ENCODE measurements around the gene BCAR1.

The BCAR1 gene

DNA sequence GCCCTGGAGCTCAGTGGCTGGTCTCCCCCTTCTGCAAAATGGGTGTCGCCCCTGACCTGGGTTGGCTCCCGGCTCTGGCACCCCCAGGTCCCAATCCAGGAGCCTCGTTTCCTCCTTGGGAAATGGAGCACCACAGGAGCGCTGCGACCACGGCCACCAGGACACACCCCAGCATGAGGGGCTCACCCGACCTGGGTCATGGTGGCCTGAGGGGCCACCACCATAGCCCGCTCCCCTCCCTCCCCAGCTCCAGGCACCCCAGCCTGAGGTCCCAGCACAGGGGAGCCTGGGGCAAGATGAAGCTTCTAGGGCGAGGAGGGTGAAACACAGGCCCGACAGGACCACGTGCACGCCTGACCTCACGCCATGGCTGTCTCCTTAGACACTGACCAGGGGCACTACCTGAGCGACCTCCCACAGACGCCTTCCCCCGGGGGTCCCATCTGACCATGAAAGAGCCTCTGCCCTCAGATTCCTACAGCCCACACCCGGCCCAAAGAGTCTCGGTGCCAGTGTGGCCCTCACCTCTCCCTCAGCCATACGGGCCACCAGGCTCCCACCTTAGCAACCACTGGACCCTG, 11.8 kb downstream of the BCAR1 start:
- no peak for DNase-seq (ENCODE audit: low read depth, low spot score)

DNA sequence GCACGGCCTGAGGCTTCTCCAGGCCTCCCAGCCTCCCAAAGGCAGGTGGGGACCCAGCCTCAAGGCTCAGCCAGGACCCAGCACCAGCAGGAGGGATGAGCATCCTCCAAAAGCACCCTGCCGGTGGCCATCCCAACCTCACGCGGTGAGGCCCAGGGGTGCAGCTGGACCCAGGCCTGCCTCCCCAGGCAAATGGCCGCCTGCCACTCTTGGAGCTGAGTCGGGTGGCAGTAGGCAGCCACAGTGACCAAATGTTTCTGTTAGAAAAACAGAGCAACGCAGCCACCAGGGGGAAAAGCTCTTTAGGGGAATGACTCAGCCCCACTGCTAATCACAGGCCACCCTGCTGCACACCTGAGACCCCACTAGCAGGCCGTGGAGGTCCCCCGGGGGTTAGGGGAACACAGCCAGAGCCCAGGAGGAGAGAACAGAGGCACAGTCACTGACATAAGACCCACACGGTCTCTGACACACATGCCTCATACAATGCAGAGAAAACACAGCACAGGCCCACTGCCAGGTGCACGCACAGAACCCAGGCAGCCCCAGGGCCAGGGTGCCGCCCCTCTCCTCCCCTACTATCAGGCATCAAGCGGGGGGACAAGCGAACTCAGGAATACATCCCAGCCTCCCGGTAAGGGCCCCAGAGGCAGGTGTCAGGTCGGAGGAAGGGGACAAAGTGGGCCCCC, 12.4 kb downstream of the BCAR1 start:
- no peak for DNase-seq (ENCODE audit: low read depth, low spot score)

DNA sequence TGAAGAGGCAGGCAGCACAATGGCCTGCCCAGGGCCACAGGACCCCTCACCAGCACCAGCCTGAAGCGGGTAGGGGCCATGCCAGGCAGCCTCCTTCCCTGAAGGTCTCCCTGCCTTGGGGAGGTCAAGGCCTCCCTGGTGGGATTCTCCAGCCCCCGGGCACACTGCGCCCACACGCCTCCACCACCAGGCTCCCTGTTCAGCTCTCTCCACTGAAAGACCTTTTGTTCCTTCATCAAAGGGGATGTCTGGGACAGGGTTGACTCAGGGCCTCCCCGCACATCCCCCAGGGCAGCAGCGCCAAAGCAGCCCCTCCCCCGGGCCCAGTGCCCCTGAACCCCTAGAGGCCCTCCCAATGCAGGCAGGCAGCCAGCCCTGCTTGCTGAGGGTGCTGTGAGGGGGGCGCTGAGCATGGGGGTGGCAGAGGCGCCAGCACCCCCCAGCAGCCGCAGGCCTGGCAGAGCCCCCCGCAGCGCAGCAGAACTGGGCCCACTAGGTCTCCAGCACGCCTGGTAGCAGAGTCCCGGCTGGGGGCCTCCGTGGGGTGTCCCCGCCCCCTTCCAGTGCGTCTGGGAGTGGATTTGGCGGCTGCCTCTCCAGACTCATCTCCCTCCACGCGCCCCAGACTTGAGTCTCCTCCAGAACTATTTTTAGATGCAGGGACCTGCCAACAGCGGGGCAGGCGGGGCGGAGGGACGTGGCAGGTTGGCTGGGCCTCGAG, 13.1 kb downstream of the BCAR1 start:
- DNase-seq (ENCODE audit: low read depth, low spot score), result no peak

DNA sequence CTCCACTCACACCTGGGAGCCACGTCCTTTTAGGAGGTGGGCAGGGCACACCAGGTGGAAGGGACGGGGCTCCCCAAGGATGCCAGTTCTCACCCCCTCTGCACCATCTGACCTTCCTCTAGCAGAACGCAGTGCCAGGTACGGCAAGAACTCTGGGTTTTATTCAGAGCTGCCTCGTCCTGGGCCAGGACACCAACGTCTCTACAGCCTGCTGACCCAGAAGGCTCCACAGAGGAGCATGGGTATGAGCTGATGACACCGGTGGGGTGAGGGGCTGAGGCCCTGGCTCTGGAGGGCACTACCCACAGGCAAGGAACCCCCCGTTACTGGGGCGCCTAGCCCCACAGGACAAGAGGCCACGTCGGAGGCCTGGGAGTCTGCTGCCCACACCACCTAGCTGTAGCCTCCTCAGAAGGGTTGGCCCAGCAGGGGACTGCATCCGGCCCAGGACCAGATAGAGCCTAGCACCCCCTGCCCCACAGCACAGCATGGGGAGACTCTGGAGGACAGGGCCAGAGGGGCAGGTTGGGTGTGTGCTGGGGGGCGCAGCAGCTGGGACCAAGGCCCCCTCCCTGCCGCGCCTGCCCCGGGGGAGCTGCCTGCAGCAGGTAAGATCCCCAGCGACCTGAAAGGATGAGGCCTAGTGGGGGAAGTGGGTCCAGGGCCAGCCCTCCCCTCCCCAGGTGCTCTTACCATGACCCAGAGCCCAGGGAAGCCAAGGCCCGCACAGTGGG, 13.9 kb downstream of the BCAR1 start:
- no peak for DNase-seq (ENCODE audit: low read depth, low spot score)

DNA sequence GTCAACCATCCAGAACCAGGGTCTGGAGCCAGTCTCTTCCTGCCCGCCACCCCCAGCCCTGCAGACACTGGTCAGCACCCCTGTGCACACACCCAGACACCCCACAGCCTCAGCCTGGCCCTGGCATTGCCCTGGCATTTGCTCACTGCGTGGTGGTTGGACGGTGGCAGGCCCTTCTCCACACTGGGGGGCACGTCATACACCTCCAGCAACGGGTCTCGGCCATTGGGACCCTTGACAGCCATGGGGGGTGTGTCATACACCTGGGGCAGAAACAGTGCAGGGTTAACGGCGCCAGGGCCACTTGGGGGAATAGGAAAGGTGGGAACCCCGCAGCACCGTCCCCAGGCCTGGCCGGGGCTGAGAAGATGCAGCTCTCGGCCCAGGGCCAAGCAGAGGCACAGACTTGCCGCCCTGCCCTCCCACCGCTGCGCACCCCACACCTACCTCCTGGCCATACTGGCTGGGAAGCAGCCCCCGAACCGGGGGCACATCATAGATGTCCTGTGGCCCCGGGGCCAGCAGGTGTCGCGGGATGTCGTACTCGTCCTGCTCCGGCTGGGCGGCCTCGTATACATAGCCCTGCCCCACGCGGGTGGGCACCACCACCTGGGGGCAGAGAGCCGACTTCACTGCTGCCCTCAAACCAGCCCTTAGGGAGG, 14.6 kb downstream of the BCAR1 start:
- no peak for DNase-seq (ENCODE audit: low read depth, low spot score)

GRCh38 chr16:75236232-75236631, 15.2 kb downstream of the BCAR1 start:
- no peak for DNase-seq (ENCODE audit: low read depth, low spot score)

DNA sequence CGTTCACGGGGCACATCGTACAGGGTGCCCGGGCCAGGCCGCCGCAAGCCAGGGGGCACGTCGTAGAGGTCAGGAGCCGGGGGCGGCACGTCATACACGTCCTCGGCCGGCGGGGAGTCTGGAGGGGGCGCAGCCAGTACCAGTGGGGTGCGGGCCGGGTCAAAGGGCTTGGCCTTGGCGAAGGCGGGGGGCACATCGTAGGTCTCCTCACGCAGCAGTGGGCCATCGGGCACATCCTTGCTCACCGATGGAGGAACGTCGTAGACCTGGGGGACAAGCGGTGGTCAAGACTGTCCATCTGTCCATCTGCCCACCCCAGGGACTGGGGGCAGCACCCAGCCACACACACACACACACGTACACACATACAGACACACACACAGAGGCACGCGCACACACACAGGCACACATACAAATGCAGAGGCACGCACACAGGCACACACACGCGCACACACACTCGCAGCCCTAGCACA, 15.7 kb downstream of the BCAR1 start:
- no peak for DNase-seq (ENCODE audit: low read depth, low spot score)

DNA sequence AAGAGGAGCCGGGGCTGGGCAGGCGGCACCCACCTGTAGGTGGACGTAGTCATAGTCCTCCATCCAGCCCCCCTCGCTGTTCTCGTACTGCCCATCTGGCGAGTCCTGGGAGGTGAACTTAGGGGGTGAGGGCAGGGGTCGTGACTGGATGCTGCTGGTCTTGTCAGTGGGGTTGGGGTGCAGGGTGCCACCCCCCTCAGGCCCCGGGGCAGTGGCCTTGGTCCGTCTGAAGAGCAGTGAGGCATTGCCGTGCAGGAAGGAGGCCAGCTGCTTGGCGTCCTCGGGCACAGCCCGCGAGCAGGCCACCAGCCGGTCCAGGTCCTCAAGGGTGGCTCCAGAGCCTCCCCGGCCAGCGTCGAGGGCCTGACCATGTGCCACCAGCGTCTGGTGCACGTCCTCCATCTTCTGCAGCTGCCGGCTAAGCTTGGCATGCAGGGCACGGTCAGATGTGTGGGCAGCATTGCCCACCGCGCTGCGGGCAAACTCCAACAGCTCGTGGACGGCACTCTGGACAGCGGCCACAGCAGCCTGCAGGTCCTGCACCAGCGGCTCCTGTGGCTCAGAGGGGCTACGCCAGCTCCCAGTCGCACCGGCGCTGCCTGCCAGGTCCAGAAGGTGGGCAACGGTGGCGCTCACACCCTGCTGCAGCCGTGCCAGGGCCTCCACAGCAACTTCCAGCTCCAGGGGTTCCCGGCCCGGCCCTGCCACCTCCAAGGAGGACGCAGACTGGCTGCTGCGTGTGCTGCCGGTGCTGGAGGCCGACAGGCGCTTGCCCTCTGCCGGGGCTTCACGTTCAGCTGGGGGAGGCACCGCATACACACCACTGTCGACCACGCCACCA, 16.3 kb downstream of the BCAR1 start:
- no peak for DNase-seq (ENCODE audit: low read depth, low spot score)

DNA sequence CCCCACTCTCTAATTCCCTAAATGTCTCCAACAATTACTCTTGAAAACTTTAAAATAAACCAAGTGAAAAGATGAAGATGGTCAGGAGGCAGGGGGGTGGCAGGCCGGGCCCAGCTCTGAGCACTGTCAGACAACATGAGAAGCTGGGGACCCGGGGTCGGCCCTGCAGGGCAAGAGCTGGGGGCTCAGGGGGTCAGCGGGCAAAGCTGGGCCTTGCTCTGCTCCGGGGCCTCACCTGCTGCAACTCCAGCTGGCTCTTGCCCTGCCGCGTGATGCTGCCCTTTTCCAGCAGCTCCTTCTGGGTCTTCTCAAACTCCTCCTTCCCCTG, 17.8 kb downstream of the BCAR1 start:
- no peak for DNase-seq (ENCODE audit: low read depth, low spot score)

GRCh38 chr16:75231570-75231969, 19.9 kb downstream of the BCAR1 start:
- no peak for DNase-seq (ENCODE audit: low read depth, low spot score)

- no peak for DNase-seq (ENCODE audit: low read depth, low spot score)
Observed at GRCh38 chr16:75230471-75231110, 20.8 kb downstream of the BCAR1 start.

- DNase-seq (ENCODE audit: low read depth, low spot score), result no peak
Observed at GRCh38 chr16:75229172-75230031, 22.0 kb downstream of the BCAR1 start.

GRCh38 chr16:75228143-75228976, 23.1 kb downstream of the BCAR1 start:
- no peak for DNase-seq (ENCODE audit: low read depth, low spot score)

DNA sequence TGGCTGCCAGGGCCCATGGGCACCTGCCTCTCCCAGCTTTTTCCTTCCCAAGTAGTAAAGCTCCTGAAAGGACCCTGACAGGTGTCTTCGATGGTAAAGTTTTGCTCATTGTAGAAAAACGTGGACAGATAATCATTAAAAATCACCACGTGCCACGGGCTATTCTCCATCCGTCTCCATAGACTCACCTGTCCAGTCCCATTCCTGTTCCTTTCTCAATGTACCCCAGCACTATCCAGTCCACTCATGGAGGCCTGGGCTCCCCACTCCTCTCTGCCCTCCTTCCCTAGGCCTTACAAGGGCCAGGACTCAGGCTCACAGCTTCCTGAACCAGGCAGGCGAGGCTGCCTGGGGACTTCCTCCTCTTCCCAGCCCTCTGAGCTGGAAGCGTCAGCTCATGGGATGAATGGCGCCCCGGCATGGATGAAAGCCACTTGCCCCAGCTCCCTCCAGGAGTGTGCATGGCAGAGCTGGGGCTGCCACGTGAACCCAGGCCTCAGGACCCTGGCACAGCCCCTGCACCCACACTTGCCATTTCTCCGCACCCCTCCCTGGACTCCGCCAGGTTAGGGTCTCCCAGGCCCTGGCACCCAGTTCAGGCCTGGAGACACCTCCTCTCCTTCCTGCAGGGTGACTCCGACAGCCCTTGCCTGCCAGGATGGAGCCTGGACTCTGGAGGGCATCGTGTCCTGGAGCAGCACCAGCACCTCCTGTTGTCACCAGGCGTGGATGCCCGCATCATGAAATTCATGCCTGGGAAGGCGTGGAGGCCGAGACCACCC, 23.9 kb downstream of the BCAR1 start:
- no peak for DNase-seq (ENCODE audit: low read depth, low spot score)

DNA sequence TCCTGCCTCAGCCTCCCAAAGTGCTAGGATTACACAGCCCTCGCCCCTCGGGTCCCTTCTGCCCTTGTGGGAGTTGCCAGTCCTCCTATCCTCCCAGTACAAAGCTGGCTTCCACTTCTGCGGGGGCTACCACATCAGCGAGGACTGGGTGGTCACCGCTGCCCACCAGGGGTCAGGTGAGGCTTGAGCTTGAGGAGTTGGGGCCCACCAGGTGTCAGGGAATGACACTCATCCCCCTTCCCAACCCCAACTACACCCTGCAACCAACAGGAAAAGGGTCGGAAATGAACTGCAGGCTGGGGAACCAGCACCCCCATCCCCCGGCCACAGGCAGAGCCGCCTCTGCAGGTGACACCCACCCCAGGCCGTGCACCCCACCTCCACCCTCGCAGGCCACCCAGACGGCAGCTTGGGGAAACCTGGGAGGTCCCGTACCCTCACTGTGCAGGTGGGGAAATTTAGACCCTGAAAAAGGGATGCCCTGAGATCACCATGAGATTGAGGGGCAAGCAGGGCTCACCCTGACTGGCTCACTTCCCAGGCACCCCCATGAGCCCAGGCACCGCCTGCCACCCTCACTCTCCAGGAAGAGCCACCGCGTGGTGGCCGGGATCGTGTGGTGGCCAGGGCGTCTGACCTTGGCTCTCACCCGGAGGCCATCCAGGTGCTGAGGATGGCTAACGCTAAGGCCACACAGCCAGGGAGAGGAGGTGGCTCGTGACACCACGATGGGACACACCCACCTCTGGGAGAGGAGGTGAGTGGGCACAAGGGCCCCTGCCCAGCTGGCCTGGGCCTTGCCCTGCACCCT, 24.7 kb downstream of the BCAR1 start:
- no peak for DNase-seq (ENCODE audit: low read depth, low spot score)

DNA sequence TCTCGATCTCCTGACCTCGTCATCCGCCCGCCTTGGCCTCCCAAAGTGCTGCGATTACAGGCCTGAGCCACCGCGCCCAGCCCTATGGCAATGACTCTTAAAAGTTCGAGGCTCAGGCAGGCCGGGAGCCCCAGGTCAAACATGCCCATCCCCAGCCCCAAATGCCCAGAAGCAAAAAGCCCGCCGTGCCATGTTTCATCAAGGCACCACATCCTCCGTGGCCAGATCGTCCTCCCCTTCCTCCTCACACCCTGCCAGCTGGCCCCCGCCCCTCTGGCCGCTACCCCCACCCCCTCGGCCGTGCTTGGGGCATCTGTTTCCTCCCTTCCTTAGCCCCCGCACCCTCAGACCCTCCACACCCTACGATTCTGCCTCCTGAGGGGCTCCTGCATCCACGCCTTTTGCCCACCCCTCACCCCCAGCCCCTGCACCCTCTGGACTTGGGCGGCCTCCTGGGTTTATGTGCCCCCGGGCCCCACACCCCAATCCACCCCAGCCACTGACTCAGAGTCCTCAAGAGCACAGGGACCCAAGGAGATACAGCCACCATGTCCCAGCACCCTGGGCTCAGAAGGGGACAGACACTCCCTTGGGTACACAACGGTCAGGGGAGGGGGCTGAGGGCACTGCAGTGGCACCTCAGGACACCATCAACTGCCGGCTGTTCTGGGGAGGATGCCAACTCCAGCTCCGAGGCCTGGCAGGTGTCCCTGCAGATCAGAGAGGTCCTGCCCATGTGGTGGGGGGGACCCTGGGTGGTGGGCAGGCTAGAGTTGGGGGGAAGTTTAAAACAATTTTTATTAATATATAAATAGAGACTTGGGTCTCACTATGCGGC, 25.5 kb downstream of the BCAR1 start:
- DNase-seq (ENCODE audit: low read depth, low spot score), result no peak
